A673 (cell line): ENCODE measurements around the gene SELENOK. TPM values are rescaled to one million over a fixed set of nuclear protein-coding genes. Genes with fewer than 3 reads are reported as not detected.

Experiments used
- BruUV-seq: library from RNA; stranded (reverse); fragments of 400-500 nt; replicated peaks from 2 replicates; lab custom pipeline; 2021; lab: Mats Ljungman, UMichigan
- CTCF ChIA-PET: fragments of 300-600 bp; sonication (Branson Sonifier 250); formaldehyde crosslinking; loops from one replicate; lab custom pipeline; 2022; ENCODE audit warnings: antibody characterized with exemption; lab: Charles Lee
- POLR2A ChIA-PET: fragments of 300-600 bp; sonication (Branson Sonifier 250); formaldehyde crosslinking; loops from one replicate; lab custom pipeline; 2022; ENCODE audit warnings: antibody characterized with exemption; ENCODE audit not compliant: low non-redundant PET; lab: Charles Lee
- DNase-seq: peaks from one replicate; pipeline ENCODE4 v3.0.0-alpha.2; 2015; ENCODE audit warnings: low spot score
- H3K27ac ChIP-seq: fragments of 200-600 bp; sonication (generic); 2 replicates; pipeline ENCODE4 v1.5.1; 2016; ENCODE audit warnings: mixed run types, low read depth, mild to moderate bottlenecking, mixed read lengths, antibody characterized with exemption, low read length; ENCODE audit not compliant: poor library complexity, severe bottlenecking
- H3K27me3 ChIP-seq: fragments of 200-600 bp; sonication (generic); replicated peaks from 2 replicates; pipeline ENCODE4 v1.6.1; 2017; ENCODE audit warnings: mixed run types, low read depth, mild to moderate bottlenecking, mixed read lengths, antibody characterized with exemption, low read length; ENCODE audit not compliant: insufficient read depth, poor library complexity
- H3K36me3 ChIP-seq: fragments of 200-600 bp; sonication (generic); 2 replicates; pipeline ENCODE4 v1.6.1; 2016; ENCODE audit warnings: mixed run types, mild to moderate bottlenecking, mixed read lengths, antibody characterized with exemption, low read length; ENCODE audit not compliant: insufficient read depth, poor library complexity, severe bottlenecking
- H3K4me1 ChIP-seq: fragments of 200-600 bp; sonication (generic); 2 replicates; pipeline ENCODE4 v1.6.1; 2017; ENCODE audit warnings: mixed run types, mild to moderate bottlenecking, mixed read lengths, antibody characterized with exemption, low read length; ENCODE audit not compliant: insufficient read depth, poor library complexity, severe bottlenecking
- H3K4me3 ChIP-seq: fragments of 200-600 bp; sonication (generic); 2 replicates; pipeline ENCODE4 v1.5.1; 2016; ENCODE audit warnings: low read depth, mixed run types, mild to moderate bottlenecking, mixed read lengths, low read length; ENCODE audit not compliant: poor library complexity, severe bottlenecking
- H3K9me3 ChIP-seq: fragments of 200-600 bp; sonication (generic); 2 replicates; pipeline ENCODE4 v1.6.1; 2016; ENCODE audit warnings: mixed run types, low read depth, mild to moderate bottlenecking, mixed read lengths, antibody characterized with exemption, low read length; ENCODE audit not compliant: poor library complexity, severe bottlenecking
- CTCF ChIP-seq: fragments of 300-800, 200-600 bp; sonication (generic); conservative IDR thresholded peaks from 2 replicates; pipeline ENCODE4 v1.5.1; 2017; ENCODE audit warnings: low read depth, mild to moderate bottlenecking, antibody characterized with exemption, low read length, moderate library complexity, mixed read lengths
- EZH2 ChIP-seq: fragments of 200-600 bp; sonication (generic); IDR thresholded peaks from 2 replicates; pipeline ENCODE4 v1.6.1; 2017; ENCODE audit warnings: borderline replicate concordance, low read depth, mild to moderate bottlenecking, mixed read lengths, antibody characterized with exemption, low read length; ENCODE audit not compliant: poor library complexity, severe bottlenecking
- intact Hi-C: fragments of 100-400 bp; cut with micrococcal nuclease; formaldehyde crosslinking; loops from one replicate; pipeline ENCODE4 v1.10.0; 2022; ENCODE audit not compliant: unreplicated experiment
- total RNA-seq: library from RNA; stranded (reverse); gene quantifications from 2 replicates; pipeline ENCODE4 v1.2.3, GENCODE V29; 2021

SELENOK gene
- total RNA-seq, 1 experiment from 2014 or later: 19.9 TPM

- H3K27ac ChIP-seq: no peak overlapping the region
- TF ChIP-seq EZH2 (no peak), CTCF (no peak)
- ChIA-PET POLR2A (no interaction called here), CTCF (no interaction called here)
- no peak for DNase-seq
- no peaks in the 10 kb centered on the region for H3K27me3 ChIP-seq
- H3K4me1 ChIP-seq: peaks cover 5% of the 10 kb centered on the region
- H3K36me3 ChIP-seq: peaks cover 32% of the 10 kb centered on the region
- intact Hi-C loops: no loop called here
- BruUV-seq: no TSS peak
- no peaks in the 10 kb centered on the region for H3K9me3 ChIP-seq
- peak overlapping the region; percentile 77 for H3K4me3 ChIP-seq
These were observed 11.0 kb downstream of the SELENOK start for GRCh38 chr3:53880396-53881345.

GRCh38 chr3:53865732-53866499 is 25.7 kb downstream of the SELENOK start:
- no TSS peak for BruUV-seq
- Histone ChIP-seq H3K36me3 (no peaks in the 10 kb centered on the region), H3K27ac (no peak overlapping the region), H3K9me3 (no peaks in the 10 kb centered on the region), H3K27me3 (no peaks in the 10 kb centered on the region), H3K4me3 (no peak overlapping the region), H3K4me1 (no peaks in the 10 kb centered on the region)
- no peak for DNase-seq
- intact Hi-C loops: no loop called here
- TF ChIP-seq EZH2: no peak
- no peak for TF ChIP-seq CTCF
- ChIA-PET CTCF (no interaction called here), POLR2A (no interaction called here)

- no peaks in the 10 kb centered on the region for H3K4me1 ChIP-seq
- BruUV-seq: no TSS peak
- no peak for DNase-seq
- H3K27me3 ChIP-seq: no peaks in the 10 kb centered on the region
- CTCF ChIA-PET: no interaction called here
- POLR2A ChIA-PET: no interaction called here
- H3K36me3 ChIP-seq: no peaks in the 10 kb centered on the region
- H3K9me3 ChIP-seq: no peaks in the 10 kb centered on the region
- TF ChIP-seq EZH2 (no peak), CTCF (no peak)
- no peak overlapping the region for H3K4me3 ChIP-seq
- intact Hi-C loops: no loop called here
- no peak overlapping the region for H3K27ac ChIP-seq
These were observed 28.5 kb downstream of the SELENOK start for GRCh38 chr3:53863145-53863544.
